IPS-20b (cell line): Measurements from ENCODE around the gene PLAAT1.

ENCODE experiments used
- H3K27ac ChIP-seq: one replicate; pipeline ENCODE4 v1.5.1; 2013; ENCODE audit warnings: low read length
- H3K27me3 ChIP-seq: 2 replicates; pipeline ENCODE4 v1.6.1; 2013; ENCODE audit warnings: mild to moderate bottlenecking, low read length, inconsistent platforms; ENCODE audit not compliant: insufficient read depth
- H3K36me3 ChIP-seq: 2 replicates; pipeline ENCODE4 v1.6.1; 2013; ENCODE audit warnings: low read depth, mild to moderate bottlenecking, inconsistent platforms, low read length, moderate library complexity; ENCODE audit not compliant: insufficient read depth
- H3K4me1 ChIP-seq: 2 replicates; pipeline ENCODE4 v1.6.1; 2013; ENCODE audit warnings: mild to moderate bottlenecking, control low read depth, inconsistent platforms, low read length, moderate library complexity; ENCODE audit not compliant: insufficient read depth
- H3K4me3 ChIP-seq: 2 replicates; pipeline ENCODE4 v1.5.1; 2013; ENCODE audit warnings: mild to moderate bottlenecking, low read length, inconsistent platforms
- H3K9ac ChIP-seq: 2 replicates; pipeline ENCODE4 v1.6.1; 2013; ENCODE audit warnings: low read depth, mild to moderate bottlenecking, inconsistent platforms, low read length, moderate library complexity
- H3K9me3 ChIP-seq: 2 replicates; pipeline ENCODE4 v1.6.1; 2013; ENCODE audit warnings: mild to moderate bottlenecking, low read depth, low read length, inconsistent platforms; ENCODE audit not compliant: insufficient read depth

Gene PLAAT1

GRCh38 chr3:193314161-193314560 is 73.1 kb downstream of the PLAAT1 start:
- H3K4me3 ChIP-seq: no peak overlapping the region
- peaks cover 4% of the 10 kb centered on the region; the same call in 1 of the 2 replicates for H3K4me1 ChIP-seq
- no peaks in the 10 kb centered on the region for H3K27me3 ChIP-seq
- no peak overlapping the region for H3K27ac ChIP-seq
- no peaks in the 10 kb centered on the region for H3K36me3 ChIP-seq
- no peaks in the 10 kb centered on the region for H3K9me3 ChIP-seq
- no peak overlapping the region for H3K9ac ChIP-seq

DNA sequence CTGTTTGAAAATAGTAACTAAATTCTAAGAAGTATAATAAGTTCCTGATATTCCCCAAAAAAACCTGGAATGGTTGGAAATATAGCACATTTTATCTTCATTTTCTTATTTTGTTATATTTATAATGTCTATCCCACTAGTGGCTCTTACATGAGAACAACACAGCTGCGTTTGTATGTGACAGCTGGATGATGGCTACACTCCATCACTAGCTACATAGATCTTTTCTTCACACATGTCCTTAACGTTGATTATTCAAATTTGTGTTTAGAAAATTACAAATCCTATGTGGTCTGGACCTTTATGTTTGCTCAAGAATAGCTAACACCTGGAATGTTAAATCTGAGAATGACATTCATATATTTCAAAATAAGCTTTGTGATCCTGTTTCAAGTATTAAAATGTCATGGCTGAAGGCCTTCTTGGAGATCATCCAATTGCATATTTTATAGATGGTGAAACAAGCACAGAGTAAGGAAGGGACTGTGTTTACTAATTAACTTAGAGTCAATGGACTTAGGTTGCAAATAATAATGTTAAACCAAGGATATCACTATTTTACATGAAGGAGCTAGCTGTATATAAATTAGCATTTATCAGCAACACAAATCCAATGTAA is 76.8 kb downstream of the PLAAT1 start:
- H3K9ac ChIP-seq: no peak overlapping the region
- no peaks in the 10 kb centered on the region for H3K9me3 ChIP-seq
- H3K36me3 ChIP-seq: no peaks in the 10 kb centered on the region
- H3K27ac ChIP-seq: no peak overlapping the region
- no peaks in the 10 kb centered on the region for H3K27me3 ChIP-seq
- H3K4me3 ChIP-seq: no peak overlapping the region
- H3K4me1 ChIP-seq: no peaks in the 10 kb centered on the region
